Thyroid gland (tissue), 4 donors: ENCODE results near the gene MYZAP.

ENCODE experiments used
- CTCF ChIP-seq, 6 experiments: fragments of 200-600 bp in 3 of 6; fragments of 450-650 bp in 3 of 6; sonication (generic) in 3 of 6; IDR thresholded peaks; one replicate each; pipeline ENCODE4 v1.5.1; 2016 to 2019; ENCODE audit warnings: antibody characterized with exemption in 6 of 6, mild to moderate bottlenecking in 2 of 6, inconsistent platforms in 1 of 6, moderate library complexity in 1 of 6
- POLR2A ChIP-seq, 2 donors: fragments of 450-650 bp; IDR thresholded peaks; one replicate each; pipeline ENCODE4 v1.6.1; 2017; ENCODE audit warnings: antibody characterized with exemption in 2 of 2, mild to moderate bottlenecking in 2 of 2, moderate library complexity in 1 of 2

- TF ChIP-seq CTCF (IDR thresholded peaks at IDR 0.05): no peak
- no peak for TF ChIP-seq POLR2A (IDR thresholded peaks at IDR 0.05)
These were observed 37.5 kb upstream of the MYZAP start for GRCh38 chr15:57554063-57554811.
